NCI-H526 treated with DMSO at 0.1 percent for 48 hours (cell line): ENCODE data around the gene FRS3.
A peak's percentile ranks its signal among the peaks of the same experiment; 100 is the strongest.

ENCODE experiments used
- DNase-seq: peaks from one replicate; lab custom pipeline; 2025; lab: John Stamatoyannopoulos, UW

FRS3 gene

DNA sequence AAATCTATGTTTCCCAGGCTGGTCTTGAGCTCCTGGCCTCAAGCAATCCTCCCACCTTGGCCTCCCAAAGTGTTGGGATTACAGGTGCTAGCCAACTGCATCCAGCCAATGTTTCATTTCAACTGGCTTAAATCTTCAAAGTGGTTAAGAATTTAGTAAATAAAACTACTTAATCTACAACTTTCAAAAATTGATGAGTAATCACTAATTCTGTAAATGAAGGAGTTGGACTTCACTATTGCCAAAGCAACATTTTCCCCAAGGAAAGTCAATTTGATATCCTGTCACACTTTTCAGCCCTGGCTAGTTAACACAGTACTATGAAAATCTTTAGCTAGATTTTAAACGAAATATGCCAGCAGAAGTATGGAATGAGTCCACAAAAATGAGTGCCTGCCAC lies 11.6 kb upstream of the FRS3 start:
- no peak for DNase-seq

DNA sequence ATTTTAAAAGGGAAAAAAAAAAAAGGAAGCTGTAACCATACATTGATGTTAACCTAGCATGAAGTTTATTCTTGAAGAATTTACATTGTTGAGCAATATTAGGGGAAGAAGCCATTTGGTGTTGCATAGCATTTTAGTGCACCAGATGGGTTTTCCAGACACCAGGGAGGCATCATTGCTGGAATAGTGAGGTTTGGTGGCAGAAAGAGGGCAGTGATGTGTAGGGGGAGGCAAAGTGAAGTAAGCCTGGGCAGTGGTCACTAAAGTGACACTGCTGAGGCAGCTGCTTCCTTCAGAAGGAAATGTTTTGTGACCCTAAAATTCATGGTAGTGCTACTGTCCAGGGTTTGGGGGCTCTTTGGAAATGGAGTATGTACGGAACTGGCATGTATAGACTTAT lies 10.3 kb upstream of the FRS3 start:
- no peak for DNase-seq

DNA sequence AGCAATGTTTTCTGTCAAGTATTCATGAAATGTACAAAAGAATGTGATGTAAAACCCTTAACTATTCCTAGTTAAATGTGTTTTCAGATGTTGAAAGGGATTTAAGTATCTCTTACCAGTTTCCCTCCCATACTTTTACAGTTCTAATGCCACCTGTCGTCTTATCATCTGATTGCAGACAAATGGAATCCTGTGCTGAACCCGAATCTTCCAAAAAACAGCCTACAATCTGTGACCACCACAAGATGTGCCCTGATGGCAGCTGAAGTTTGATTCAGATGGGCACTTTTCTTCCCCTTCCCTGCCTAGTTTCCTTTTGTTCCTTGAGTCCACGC lies 9.7 kb upstream of the FRS3 start:
- no peak for DNase-seq

DNA sequence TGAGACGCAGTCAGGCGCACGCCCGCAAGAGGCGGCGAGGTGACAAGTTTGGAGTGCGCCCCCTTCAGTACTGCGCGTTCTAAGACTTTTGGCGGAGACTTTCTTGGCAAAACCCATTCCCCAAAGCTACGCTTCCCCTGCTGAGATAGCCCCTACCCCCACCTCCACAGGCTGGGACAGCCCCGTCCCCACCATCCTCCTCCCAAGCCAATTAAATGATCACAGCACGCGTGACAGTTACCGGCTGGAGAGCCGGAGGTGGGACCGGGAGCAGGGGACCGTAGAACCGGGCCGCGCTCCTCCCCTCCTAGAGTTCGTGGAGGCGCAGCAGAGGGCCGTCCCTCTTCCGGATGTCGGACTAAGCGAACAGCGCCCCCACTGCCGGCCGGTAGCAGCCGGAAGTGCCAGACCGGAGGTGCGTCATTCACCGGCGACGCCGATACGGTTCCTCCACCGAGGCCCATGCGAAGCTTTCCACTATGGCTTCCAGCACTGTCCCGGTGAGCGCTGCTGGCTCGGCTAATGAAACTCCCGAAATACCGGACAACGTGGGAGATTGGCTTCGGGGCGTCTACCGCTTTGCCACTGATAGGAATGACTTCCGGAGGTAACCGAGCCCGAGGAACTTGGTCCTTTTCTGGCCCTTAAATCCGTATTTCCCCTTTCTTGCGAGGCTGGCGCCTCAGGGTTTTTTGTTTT lies 7.7 kb upstream of the FRS3 start, which contains the start of gene TOMM6:
TOMM6 (plus strand) TSS at position 476 of the 699 bp plus-strand sequence; CDS start at position 480, 4 bp downstream.
- DNase-seq = peak; percentile 82

DNA sequence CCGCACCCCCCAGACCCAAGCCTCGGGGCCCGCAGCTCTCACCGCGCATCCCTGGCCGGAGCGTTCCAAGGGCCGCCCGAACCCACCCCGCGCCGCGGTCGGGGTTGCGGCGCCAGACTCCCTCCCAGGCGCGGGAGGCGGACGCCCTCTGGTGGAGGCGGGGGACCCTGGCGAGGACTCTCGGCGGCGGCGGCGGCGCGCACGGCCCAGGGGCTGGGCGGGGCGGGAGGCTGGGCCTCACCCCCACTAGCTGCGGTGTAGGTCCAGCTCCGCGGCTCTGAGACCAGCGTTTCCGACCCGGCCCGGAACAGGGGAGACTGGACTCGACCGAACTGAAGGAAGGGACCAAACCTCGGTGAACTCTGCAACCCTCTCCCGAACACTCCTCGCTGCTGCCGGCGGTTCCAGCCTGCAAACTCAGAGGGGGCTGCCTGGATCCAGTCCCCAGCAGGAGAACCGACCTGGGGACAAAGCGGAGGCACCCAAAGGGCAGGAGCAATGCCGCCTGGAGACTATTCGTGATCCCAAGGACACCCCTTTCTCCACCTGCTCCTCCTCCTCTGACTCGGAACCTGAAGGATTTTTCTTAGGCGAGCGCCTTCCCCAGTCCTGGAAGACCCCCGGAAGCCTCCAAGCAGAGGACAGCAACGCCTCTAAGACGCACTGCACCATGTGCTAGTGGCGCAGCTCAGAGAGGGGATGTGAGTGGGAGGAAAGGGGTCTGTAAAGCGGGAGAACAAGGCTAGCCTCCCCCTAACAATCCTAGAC lies 6.9 kb upstream of the FRS3 start:
- DNase-seq = peak; percentile 55

DNA sequence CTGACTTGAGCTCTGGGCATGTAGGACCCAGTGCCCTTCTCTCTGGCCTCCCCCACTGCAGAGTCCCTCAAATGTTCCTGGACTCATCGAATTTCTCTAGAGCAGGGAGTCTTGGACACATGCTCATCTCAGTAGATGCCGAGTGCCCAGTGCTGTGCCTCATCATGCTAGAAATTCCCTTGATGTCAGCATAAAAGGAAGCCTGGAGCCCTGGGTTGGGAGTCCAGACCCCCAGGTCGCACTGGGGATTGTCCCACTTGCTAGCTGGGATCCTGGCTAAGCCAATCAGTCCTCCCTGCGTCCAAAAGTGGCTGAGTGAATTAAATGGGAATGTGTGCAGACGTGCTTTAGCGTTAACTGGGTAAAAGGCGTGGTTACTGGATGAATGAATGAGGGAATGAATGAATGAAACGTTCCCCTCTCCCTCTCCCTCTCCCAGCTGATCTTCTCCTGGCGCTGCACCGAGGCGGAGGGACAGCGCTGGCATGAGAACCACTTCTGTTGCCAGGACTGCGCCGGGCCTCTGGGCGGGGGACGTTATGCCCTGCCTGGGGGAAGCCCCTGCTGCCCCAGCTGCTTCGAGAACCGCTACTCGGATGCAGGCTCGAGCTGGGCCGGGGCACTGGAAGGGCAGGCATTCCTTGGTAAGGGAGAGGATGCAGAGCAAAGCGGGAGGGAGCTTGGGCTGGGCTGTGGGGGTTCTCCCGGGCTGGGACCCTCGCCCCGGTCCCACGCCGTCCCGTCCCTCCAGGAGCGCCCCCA lies 6.2 kb upstream of the FRS3 start:
- DNase-seq = no peak

DNA sequence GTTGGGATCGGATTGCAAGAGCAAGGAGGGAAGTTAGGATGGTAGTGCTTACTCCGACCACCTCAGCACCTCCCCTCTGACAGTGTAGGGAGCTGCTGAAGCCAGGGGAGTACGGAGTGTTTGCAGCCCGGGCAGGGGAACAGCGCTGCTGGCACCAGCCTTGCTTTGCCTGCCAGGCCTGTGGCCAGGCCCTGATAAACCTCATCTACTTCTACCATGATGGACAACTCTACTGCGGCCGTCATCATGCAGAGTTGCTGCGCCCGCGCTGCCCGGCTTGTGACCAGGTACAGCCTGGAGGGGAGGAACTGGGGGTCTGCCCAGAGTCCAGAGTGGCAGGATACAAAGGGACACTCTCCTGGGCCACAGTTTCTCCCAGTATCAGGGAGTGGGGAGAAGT lies 5.6 kb upstream of the FRS3 start:
- DNase-seq = no peak

DNA sequence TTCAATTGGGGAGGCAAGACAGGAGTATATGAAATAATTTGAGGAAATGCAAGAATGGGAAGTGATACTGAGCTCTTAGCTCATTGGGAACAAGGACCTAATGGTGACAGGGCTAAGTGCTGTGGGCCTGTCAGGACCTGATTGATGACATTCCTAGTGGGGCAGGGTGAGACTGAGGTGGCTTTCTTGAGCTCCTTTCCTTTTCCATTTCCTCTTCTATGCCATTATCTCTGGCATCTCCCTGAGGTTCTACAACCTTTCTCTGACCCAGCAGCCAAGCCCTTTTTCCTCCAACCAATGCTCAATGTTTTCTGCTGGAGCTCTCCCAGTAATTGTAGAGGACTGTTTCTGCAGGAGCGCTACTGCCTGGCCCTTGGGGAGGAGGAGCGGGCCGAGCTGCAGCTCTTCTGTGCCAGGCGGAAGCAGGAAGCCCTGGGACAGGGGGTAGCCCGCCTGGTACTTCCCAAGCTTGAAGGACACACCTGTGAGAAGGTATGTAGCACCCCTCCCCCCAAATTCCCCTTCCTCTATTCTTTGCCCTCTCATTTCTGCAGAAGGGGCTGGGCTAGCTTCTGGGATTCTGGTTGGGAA lies 5.0 kb upstream of the FRS3 start:
- DNase-seq = no peak

DNA sequence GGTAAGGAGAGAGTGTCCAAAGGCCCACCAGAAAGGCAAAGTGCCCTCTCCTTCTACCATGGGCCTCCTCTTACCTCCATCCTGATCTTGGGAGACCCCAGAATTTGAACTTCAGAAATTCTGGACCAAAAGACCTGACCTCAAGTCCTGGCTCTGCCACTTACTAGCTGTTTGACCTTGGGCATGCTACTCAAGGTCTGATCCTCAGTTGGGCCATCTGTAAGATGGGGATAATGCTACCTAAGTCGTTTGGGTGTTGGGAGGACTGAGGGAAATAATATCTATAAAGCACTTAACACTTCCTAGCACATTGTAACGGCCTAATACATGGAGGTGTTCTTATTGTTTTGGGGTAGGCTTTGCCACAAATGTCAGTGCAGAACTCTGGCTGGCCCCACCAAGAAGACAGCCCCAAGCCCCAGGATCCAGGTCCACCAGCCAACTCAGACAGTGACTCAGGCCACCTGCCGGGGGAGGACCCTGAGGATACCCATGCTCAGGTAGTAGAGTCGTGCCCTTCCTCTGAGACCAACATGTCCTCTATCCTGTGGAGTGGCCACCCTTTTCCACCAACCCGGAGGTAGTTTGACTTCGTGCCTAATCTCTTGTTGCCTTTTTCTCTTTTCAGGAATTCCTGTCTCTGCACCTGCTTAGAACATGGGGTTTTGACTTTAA lies 3.5 kb upstream of the FRS3 start:
- DNase-seq = no peak

DNA sequence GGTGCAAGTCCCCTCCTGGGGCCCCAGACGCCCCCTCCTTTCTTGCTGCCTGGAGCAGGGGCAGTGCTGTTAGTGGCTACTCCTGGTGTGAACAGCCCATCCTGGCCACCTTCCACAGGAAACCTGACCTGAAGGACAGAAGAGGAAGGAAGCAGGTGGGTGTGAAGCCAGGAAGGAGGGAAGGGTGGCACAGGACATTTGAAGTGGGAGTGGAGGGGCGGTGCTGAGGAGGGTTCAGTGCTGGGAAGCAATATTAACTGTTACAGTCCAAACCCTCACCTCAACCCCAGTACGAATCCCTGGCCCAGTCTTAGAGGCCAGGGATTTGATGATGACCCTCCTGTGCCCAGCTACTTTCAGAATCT lies 1.6 kb upstream of the FRS3 start:
- no peak for DNase-seq

DNA sequence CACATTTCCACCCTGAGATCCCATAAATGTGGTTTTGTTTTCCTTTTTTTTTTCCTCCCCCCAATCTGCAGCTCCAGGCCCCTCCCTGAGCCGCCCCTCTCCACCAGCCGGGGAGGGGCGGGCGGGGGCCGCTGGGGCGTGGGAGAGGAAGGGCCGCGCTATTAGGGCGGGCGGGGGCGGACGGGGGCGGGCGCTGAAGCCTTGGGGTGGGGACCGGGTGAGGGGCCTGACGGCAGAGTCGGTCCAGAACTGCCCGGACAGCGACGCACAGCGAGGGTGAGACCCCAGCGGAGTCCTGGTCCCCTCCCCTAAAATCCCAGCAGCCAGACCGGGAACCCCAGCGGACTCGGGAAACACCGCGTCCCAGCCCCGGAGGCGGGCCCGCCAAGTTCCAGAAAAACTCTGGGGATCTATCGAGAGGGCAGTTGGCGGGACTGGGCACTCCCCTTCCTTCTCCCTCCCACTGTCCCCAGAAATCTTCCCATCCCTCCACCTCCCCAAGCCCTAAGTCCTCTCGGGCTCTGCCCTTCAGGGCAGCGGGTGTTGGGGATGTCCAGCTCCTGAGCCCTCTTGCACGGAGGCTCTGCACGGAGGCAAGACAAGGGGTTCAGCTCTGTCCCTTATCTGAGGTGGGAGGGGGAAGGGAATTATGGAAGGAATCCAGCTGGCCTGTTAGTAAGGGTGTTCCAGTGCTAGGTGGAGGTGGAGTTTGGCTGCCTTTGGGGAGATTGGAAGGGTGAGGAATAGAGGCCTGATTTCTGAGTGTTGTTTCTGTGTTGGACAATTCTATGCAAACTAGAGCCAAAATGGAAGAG lies 1.1 kb upstream of the FRS3 start, which contains the start of gene PRICKLE4:
PRICKLE4 (plus strand) TSS at position 232 of the 815 bp plus-strand sequence. CDS start 2,692 bp downstream, outside the sequence.
- no peak for DNase-seq

DNA sequence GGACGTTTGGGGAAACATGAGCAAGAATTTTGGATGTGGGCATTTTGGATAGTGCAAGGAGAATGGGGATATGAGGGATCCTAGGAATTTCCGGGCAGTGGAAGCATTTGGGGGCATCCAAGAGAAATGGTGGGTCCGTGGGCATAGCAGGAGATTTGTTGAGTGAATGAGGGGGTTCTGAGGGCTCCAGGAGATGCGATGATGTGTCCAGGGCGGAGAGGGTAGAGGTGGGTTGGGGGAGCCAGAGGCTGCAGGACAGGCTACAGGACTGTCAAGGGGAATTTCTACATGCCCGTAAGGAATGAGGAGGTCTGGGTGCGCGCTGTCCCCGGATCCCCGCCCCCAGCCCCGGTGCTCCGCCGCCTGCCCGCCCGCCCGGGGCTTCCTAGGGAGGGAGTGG lies 364 bp downstream of the FRS3 start:
- DNase-seq = no peak

DNA sequence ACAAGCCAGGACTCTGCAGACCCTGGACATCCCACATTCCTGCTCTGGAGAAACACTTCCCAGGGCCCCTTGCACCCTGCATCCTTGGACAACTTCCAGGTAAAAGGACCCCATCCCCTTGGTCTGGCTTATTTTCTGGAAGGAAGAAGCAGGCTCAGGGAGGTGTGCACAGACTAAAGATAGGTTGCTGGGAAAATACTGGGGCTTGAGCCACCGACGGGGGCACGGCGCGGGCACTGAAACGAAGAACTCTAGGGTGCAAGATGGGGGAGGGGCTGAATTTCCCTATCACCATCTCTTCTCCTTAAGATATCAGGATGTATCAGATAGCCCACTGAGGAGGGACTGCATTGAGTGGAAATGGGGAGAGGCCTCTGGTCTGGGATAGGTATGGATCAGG lies 805 bp downstream of the FRS3 start:
- no peak for DNase-seq

DNA sequence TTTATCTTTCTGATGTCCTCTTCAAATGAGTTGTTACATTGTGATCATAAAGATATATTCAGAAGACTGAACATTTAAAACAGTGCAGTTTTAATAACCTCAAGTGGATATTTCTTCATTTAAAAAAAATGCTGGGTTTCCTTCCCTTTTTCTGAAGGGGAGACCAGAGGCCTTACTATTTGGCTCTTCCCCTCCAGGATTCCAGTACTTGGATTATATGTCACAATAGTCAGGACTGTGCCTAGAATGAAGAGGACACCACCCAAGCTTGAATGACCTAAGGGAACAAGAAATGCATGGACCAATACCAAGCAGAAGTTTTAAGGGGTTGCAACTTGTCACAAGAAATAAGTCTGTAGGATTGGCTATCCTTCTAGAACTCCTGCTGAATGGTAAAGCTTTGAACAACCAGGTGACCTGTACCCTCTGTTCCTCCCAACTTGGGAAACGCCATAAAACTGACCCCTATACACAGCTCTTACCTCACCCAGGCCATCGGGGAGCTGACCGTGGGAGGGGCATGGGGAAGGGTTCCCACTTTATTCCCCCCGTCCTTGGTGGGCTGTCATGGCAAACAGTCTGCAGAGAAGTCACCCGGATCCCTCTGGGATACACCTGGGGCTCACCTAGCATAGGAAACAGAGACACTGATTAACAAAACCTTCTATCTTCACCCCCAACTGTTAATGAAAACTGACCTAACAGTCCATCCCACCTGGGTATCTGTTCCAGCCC lies 2.0 kb downstream of the FRS3 start:
- no peak for DNase-seq

DNA sequence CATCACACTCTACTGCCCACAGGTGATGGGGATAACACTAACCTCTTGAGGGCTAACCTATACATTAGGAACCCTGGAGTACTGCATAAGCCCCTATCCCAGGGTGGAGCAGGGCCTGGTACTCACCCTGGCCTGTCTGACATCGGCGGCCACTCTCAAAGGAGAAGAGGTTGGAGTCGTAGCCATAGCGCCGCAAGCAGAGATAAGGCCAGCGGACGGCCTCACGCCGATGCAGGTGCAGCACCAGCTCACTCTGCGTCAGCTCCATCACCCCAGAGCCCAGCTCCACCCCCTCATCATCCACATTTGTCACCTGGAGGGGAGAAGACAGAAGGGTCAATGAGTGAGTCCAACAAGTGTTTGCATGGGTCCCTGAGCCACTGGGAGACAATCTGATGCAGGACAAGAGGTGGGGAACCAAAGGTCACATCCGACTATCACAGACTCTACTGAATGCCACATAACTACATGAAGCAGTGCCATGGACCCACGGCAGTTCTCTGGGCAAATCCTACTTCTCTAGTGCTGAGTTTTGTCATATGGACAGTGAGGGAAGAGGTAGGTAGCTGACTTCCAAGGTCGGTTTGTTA lies 4.3 kb downstream of the FRS3 start:
- no peak for DNase-seq

DNA sequence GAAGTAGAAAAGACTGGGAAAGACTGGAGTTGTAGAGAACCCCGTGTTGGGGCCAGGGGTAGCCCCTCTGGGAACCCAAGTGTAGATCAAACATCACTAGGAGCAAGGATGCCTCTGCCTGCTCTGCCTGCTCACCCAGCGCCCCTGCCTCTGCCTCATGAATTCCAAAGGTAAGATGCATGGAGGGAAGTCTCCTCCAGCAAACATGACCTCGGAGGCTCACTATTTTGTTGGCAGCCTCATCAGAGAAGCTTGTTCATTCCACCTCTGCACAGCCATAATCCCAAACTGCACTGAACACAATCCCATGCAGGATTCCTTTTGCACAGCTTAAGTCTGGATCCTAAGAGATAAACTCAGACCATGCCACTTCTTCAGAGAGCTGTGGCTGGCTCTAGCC lies 4.9 kb downstream of the FRS3 start:
- DNase-seq = no peak

DNA sequence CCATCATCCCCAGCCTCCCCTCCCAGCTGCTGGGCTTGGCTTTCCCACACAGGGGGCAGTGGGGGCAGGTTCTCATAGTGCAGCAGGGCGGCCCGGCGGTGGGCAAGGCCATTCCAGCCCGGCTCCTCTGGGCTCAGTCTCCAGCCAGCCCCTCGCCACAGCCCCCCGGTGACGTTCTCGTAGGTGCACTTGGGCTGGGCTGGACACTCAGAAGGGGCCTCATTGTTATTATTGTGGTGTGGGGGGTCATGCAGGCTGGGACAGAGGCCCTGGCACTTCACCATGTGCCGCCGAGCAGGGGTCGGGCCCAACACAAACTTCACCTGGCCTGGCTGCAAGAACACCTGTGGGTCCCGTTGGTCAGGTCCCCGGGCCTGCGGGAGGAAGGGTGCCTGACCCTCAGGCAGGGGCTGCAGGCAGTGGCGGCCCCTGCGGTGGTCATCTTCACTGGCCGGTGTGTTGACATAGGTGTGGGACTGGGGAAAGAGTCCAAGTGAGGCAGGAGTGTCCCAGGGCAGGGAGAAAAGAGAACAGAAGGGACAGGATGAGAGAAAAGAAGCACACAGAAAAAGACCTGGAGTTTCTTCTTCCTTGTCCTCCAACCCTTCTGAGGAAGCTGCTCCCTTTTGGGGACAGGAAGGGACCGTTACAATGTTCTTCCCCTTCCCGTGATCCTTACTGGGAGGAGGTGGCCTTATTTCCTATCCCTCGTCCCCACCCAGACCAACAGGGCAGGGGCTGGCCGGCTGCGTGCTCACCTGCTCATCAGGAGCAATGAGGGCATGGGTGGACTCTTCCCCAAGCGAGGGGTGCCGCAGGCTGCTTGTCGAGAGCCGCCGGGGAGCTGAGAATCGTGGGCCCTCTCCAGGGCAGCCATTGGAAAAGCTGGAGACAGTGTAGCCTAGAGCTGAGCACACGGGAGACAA lies 8.4 kb downstream of the FRS3 start:
- DNase-seq = no peak

DNA sequence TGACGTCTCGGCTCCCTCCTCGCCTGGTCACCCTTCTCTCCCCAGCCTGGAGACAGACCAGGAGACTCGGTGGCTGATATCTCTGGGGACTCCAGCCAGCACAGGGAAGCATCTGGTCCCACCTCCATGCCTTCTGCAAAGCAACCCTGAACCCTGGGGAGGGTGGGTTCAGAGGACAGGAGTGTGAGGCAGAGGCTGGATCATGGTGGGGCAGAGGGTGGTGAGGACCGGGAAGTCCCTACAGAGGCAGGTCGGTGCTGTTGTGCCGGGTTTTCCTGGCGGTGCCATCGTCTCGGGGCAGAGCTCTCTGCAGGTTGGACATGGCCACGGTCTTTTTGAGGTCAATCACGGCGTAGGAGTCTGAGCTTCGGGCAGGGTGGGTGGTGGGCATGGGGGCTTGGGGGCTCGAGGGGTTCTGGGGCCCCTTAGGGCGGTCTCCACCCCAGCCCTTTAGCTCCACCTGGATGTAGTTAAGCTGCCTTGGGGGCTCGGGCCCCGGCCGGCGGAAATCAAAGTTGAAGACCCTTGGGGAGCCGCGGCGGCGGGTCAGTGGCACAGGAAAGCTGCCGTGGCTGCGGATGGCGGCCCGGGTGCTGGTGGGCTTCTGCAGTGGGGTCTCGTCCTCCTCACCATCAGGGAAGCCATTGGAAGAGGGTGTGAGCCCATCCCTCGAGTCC lies 9.2 kb downstream of the FRS3 start:
- DNase-seq = no peak
